ENCODE data around the gene TBC1D5. TPM values are rescaled to one million over a fixed set of nuclear protein-coding genes. Genes with fewer than 3 reads are reported as not detected.
A peak's percentile ranks its signal among the peaks of the same experiment; 100 is the strongest.

Gene TBC1D5
- total RNA-seq, 1 donor from 2014 or later = 32.1 TPM

DNA sequence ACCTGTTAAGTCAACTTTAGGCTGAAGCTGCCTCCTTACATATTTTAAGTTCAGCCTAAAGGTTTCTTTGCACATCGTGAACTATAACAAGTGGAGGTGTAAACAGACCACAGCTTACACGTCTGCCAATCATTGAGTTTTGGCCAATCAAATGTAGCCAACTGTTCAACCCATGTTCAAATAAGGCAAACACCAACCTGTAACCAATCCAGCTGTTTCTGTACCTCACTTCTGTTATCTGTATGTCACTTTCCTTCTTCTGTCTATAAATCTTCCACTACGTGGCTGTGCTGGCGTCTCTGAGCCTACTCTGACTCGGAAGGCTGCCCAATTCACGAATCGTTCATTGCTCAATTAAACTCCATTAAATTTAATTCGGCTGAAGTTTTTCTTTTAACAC, 356.0 kb downstream of the TBC1D5 start:
- no peak overlapping the region for H3K4me3 ChIP-seq (ENCODE audit: low read depth, low read length)
- TF ChIP-seq, protein P1, sequence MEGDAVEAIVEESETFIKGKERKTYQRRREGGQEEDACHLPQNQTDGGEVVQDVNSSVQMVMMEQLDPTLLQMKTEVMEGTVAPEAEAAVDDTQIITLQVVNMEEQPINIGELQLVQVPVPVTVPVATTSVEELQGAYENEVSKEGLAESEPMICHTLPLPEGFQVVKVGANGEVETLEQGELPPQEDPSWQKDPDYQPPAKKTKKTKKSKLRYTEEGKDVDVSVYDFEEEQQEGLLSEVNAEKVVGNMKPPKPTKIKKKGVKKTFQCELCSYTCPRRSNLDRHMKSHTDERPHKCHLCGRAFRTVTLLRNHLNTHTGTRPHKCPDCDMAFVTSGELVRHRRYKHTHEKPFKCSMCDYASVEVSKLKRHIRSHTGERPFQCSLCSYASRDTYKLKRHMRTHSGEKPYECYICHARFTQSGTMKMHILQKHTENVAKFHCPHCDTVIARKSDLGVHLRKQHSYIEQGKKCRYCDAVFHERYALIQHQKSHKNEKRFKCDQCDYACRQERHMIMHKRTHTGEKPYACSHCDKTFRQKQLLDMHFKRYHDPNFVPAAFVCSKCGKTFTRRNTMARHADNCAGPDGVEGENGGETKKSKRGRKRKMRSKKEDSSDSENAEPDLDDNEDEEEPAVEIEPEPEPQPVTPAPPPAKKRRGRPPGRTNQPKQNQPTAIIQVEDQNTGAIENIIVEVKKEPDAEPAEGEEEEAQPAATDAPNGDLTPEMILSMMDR (conservative IDR thresholded peaks at IDR 0.05; ENCODE audit: low read depth, low read length) = no peak
- DNase-seq (ENCODE audit: low read depth) = no peak

DNA sequence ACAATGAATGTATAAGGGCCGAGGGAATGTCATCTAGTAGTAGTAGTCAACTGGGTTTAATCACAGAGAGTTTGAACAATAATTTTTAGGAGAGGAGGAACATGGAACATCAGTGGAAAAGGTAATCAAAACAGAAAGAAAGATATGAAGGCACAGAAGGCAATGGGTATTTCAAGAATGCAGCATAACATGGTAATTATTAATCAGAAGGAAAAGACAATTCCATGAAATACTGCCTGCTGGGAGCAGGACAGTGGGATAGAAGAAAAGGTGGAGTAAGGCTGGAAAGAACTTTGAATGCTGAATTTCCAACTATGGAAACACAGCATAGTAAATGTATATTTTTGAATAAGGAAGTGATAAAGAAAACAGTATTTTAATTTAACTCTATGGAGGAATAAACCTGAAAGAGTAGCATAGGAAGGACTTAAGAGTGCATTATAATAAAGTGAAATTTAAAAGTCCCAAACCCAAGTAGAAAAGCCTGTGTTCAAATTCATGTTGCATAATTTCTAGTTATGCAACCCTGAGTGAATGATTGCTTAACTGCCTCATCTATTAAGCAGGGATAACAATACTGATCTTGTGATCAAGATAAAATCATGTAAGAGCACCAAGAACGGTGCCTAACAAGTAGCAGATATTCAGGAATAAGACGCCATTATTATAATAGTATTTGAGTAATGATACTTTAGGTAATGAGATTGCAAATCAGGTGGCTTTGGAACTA, 357.7 kb downstream of the TBC1D5 start:
- no peak overlapping the region for H3K4me3 ChIP-seq (ENCODE audit: low read depth, low read length)
- DNase-seq (ENCODE audit: low read depth) = peak; percentile 56
- TF ChIP-seq, protein P1 (conservative IDR thresholded peaks at IDR 0.05; ENCODE audit: low read depth, low read length) = no peak

DNA sequence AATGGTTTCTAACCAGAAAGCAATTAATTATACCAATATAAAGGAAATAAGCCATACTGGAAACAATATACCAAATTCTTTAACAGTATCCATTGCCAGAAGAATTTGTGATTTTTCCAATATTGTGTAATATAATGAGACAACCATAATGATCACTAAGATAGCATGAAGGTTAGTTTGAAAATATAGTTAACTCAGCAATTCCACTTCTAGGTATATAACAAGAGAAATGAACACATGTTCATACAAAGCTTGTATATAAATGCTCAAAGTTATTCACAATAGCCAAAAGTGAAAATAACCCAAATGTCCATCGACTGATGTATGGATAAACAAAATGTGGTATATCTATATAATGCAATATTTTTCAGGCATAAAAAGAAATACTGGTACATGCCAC, 369.1 kb downstream of the TBC1D5 start:
- DNase-seq (ENCODE audit: low read depth) = no peak
- TF ChIP-seq, protein P1 (conservative IDR thresholded peaks at IDR 0.05; ENCODE audit: low read depth, low read length) = no peak
- H3K4me3 ChIP-seq (ENCODE audit: low read depth, low read length) = no peak overlapping the region

DNA sequence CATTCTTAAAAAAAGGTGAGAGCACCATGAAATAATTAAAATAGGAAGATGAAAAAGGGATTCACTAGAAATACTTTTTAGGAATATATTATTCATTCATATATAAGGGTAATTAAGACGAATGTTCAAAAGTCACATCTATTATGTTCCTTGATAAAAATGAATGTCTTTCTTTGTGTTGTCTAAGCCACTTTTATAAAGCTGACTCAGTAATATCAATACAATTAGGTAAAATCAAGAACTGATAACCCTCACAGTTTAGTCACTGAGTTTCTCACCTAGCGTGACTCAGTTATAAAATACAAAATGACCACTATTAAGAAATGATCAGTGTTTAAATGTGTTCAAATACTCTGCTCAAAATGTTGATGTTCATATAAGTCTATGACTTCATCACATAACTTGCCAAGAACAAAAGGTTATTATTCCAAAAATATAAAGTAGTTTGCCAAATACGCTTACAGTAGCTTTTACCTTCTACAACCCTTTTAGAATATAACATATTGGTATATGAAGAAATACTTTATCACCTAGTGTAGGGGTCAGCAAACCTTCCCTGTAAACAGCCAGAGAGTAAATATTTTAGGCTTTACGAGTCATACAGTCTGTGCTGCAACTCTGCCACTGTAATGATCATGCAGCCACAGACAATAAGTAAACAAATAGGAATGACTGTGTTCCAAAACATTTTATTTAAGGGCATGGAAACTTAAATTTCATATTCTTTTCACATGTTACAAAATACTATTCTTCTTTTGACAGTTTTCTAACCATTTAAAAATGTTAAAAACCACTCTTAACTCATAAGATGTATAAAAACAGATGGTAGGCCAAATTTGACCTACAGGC, 369.8 kb downstream of the TBC1D5 start:
- DNase-seq (ENCODE audit: low read depth) = no peak
- TF ChIP-seq, protein P1 (conservative IDR thresholded peaks at IDR 0.05; ENCODE audit: low read depth, low read length) = no peak
- no peak overlapping the region for H3K4me3 ChIP-seq (ENCODE audit: low read depth, low read length)

DNA sequence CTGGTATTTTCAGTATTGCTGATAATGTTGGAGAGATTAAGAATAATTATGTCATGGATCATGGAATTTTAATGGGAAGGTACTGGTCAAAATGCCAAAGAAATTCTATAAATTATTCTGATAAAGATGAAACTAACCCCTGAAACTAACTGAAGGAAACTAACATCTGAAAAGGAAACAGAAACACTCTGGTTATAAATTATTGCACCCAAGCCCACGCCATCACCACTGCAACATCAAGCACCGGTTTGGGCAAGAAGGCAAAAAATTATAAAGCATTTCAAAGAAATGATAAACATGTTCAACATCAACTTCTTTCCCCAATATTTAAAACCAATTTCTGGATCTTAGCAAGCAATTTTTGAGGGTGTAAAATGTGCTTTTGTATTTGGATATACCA, 372.5 kb downstream of the TBC1D5 start:
- TF ChIP-seq, protein P1 (conservative IDR thresholded peaks at IDR 0.05; ENCODE audit: low read depth, low read length) = no peak
- no peak for DNase-seq (ENCODE audit: low read depth)
- no peak overlapping the region for H3K4me3 ChIP-seq (ENCODE audit: low read depth, low read length)

DNA sequence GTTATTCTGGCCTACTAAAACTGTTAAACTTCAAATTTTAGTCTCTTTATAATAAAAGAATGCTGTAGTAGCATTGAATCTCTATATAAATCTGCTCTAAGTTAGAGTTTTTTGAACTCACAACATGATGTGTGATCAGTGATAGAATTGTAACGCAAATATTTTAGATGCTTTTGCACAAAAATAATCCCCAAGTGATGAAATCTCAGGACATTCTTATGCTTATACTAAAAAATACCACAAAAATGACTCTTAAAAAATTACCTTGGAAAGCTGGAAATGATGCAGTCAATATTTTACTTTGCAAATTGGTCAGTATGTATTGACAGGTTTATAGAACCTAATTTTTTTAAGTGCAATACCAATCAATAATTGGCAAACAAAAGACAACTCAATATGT, 375.3 kb downstream of the TBC1D5 start:
- TF ChIP-seq, protein P1 (conservative IDR thresholded peaks at IDR 0.05; ENCODE audit: low read depth, low read length) = no peak
- DNase-seq (ENCODE audit: low read depth) = no peak
- H3K4me3 ChIP-seq (ENCODE audit: low read depth, low read length) = no peak overlapping the region

All from epithelial cell of proximal tubule (primary cell).